A673 (cell line): ENCODE data around the gene TSSK6. TPM values are rescaled to one million over a fixed set of nuclear protein-coding genes. Genes with fewer than 3 reads are reported as not detected.

Experiments
- Bru-seq: library from RNA; stranded (reverse); fragments of 400-500 nt; gene quantifications from one replicate; lab custom pipeline; 2021; lab: Mats Ljungman, UMichigan
- BruChase-seq, 2 experiments: library from RNA; stranded (reverse); fragments of 400-500 nt; gene quantifications; one replicate each; lab custom pipeline; 2021; lab: Mats Ljungman, UMichigan
- BruUV-seq: library from RNA; stranded (reverse); fragments of 400-500 nt; replicated peaks from 2 replicates; lab custom pipeline; 2021; lab: Mats Ljungman, UMichigan
- CTCF ChIA-PET: fragments of 300-600 bp; sonication (Branson Sonifier 250); formaldehyde crosslinking; loops from one replicate; lab custom pipeline; 2022; ENCODE audit warnings: antibody characterized with exemption; lab: Charles Lee
- POLR2A ChIA-PET: fragments of 300-600 bp; sonication (Branson Sonifier 250); formaldehyde crosslinking; loops from one replicate; lab custom pipeline; 2022; ENCODE audit warnings: antibody characterized with exemption; ENCODE audit not compliant: low non-redundant PET; lab: Charles Lee
- DNase-seq: peaks from one replicate; pipeline ENCODE4 v3.0.0-alpha.2; 2015; ENCODE audit warnings: low spot score
- H3K27ac ChIP-seq: fragments of 200-600 bp; sonication (generic); 2 replicates; pipeline ENCODE4 v1.5.1; 2016; ENCODE audit warnings: mixed run types, low read depth, mild to moderate bottlenecking, mixed read lengths, antibody characterized with exemption, low read length; ENCODE audit not compliant: poor library complexity, severe bottlenecking
- H3K27me3 ChIP-seq: fragments of 200-600 bp; sonication (generic); replicated peaks from 2 replicates; pipeline ENCODE4 v1.6.1; 2017; ENCODE audit warnings: mixed run types, low read depth, mild to moderate bottlenecking, mixed read lengths, antibody characterized with exemption, low read length; ENCODE audit not compliant: insufficient read depth, poor library complexity
- H3K36me3 ChIP-seq: fragments of 200-600 bp; sonication (generic); 2 replicates; pipeline ENCODE4 v1.6.1; 2016; ENCODE audit warnings: mixed run types, mild to moderate bottlenecking, mixed read lengths, antibody characterized with exemption, low read length; ENCODE audit not compliant: insufficient read depth, poor library complexity, severe bottlenecking
- H3K4me1 ChIP-seq: fragments of 200-600 bp; sonication (generic); 2 replicates; pipeline ENCODE4 v1.6.1; 2017; ENCODE audit warnings: mixed run types, mild to moderate bottlenecking, mixed read lengths, antibody characterized with exemption, low read length; ENCODE audit not compliant: insufficient read depth, poor library complexity, severe bottlenecking
- H3K4me3 ChIP-seq: fragments of 200-600 bp; sonication (generic); 2 replicates; pipeline ENCODE4 v1.5.1; 2016; ENCODE audit warnings: low read depth, mixed run types, mild to moderate bottlenecking, mixed read lengths, low read length; ENCODE audit not compliant: poor library complexity, severe bottlenecking
- H3K9me3 ChIP-seq: fragments of 200-600 bp; sonication (generic); 2 replicates; pipeline ENCODE4 v1.6.1; 2016; ENCODE audit warnings: mixed run types, low read depth, mild to moderate bottlenecking, mixed read lengths, antibody characterized with exemption, low read length; ENCODE audit not compliant: poor library complexity, severe bottlenecking
- CTCF ChIP-seq: fragments of 300-800, 200-600 bp; sonication (generic); conservative IDR thresholded peaks from 2 replicates; pipeline ENCODE4 v1.5.1; 2017; ENCODE audit warnings: low read depth, mild to moderate bottlenecking, antibody characterized with exemption, low read length, moderate library complexity, mixed read lengths
- EZH2 ChIP-seq: fragments of 200-600 bp; sonication (generic); IDR thresholded peaks from 2 replicates; pipeline ENCODE4 v1.6.1; 2017; ENCODE audit warnings: borderline replicate concordance, low read depth, mild to moderate bottlenecking, mixed read lengths, antibody characterized with exemption, low read length; ENCODE audit not compliant: poor library complexity, severe bottlenecking
- intact Hi-C: fragments of 100-400 bp; cut with micrococcal nuclease; formaldehyde crosslinking; loops from one replicate; pipeline ENCODE4 v1.10.0; 2022; ENCODE audit not compliant: unreplicated experiment
- long read RNA-seq: library from polyadenylated mRNA; stranded (forward); transcript quantifications from one replicate; pipeline ENCODE4 v2.0.0, GENCODE V29; 2022
- total RNA-seq: library from RNA; stranded (reverse); gene quantifications from 2 replicates; pipeline ENCODE4 v1.2.3, GENCODE V29; 2021

Gene TSSK6
- 2.5 TPM in 2 replicates for total RNA-seq
- Bru-seq, nascent RNA = percentile 31 among the genes with signal in this experiment
- BruChase-seq, experiment 1, labeled RNA remaining after a 2-hour chase = percentile 36 among the genes with signal in this experiment
- percentile 41 among the genes with signal in this experiment for BruChase-seq, experiment 2, labeled RNA remaining after a 6-hour chase
- long read RNA-seq, partial matches to known transcripts = 0 of 2 reads
- long read RNA-seq, other reads (novel, unspliced or antisense) = 0 of 2 reads

GRCh38 chr19:19514881-19515641 is at the start of gene TSSK6:
Gene TSSK6, minus strand, starts transcription at chr19:19515548. Its CDS starts 121 bp downstream, at chr19:19515427.
- H3K27me3 ChIP-seq = no peaks in the 10 kb centered on the region
- ChIA-PET CTCF (no interaction called here), POLR2A (no interaction called here)
- peaks cover 15% of the 10 kb centered on the region for H3K36me3 ChIP-seq
- H3K9me3 ChIP-seq = no peaks in the 10 kb centered on the region
- DNase-seq = no peak
- no peak for TF ChIP-seq EZH2
- TF ChIP-seq CTCF = no peak
- H3K4me1 ChIP-seq = peaks cover 5% of the 10 kb centered on the region
- peak within 1 kb of the TSS; percentile 76 for H3K4me3 ChIP-seq
- peak within 1 kb of the TSS; percentile 89 for H3K27ac ChIP-seq
- intact Hi-C loops = no loop called here
- no TSS peak for BruUV-seq

DNA sequence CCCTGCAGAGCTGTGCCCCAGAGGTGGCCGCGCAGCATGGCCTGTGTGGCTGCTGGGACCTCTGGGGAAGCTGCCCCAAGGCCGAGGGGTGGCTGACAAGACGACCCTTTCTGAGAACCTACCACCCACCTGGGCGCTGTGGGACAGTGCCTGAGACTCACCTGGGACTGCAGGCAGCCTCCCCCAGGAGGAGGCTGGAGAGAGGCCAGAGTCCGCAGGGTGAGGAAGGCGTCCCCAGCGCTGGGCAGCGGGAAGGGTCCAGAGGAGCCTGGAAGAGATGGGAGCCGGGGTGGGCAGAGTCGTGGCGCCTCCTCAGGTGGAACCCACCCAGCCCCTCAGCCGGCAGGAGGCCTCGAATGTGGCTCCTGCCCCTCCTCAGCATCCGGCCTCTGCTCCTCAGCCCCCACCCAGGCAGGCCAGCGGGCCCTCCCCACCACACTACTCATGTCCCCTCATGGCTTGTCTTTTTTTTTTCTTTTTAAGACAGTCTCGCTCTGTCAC is 48.0 kb upstream of the TSSK6 start:
- intact Hi-C loops = no loop called here
- DNase-seq = no peak
- CTCF ChIA-PET = no interaction called here
- POLR2A ChIA-PET = no interaction called here
- Histone ChIP-seq H3K36me3 (no peaks in the 10 kb centered on the region), H3K27ac (no peak overlapping the region), H3K4me1 (no peaks in the 10 kb centered on the region), H3K4me3 (no peak overlapping the region), H3K27me3 (no peaks in the 10 kb centered on the region), H3K9me3 (no peaks in the 10 kb centered on the region)
- BruUV-seq = no TSS peak
- TF ChIP-seq EZH2 (no peak), CTCF (no peak)

DNA sequence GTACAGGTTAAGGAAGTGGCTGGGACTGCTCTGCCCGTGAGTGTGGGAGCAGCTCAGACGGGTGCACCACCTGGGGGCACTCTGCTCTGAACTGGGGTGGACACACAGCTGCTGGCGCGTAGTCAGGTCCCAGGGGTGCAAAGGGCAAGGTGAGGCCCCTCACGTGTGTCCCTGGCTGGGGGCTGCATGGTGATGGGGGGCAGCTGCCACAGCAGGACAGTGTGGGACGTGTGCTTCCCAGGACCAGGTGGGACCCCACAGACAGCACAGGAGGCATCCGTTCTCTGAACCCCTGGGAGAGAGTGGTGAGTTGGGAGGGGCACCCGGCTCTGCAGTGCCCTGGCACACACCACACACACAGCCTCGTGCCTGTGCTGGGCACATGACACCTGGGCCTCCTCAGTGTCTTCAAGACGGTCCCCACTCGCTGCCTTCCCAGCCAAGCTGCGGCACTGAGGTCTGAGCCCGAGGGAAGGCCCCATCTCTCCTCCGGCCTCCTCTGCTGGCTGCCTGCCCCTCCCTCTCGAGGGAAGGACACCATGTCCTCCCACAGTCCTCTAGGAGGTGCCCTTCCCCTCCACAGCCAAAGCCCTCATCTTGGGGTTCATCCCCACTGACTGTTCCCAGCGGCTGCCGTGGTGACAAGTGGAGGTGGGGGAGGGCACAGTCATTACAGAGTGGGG is 47.5 kb upstream of the TSSK6 start:
- no peaks in the 10 kb centered on the region for H3K27me3 ChIP-seq
- no peak overlapping the region for H3K27ac ChIP-seq
- ChIA-PET CTCF (no interaction called here), POLR2A (no interaction called here)
- no peak for TF ChIP-seq EZH2
- TF ChIP-seq CTCF = peak; percentile 23; the same call in 1 of the 2 replicates
- H3K4me3 ChIP-seq = no peak overlapping the region
- no peaks in the 10 kb centered on the region for H3K36me3 ChIP-seq
- BruUV-seq = no TSS peak
- H3K4me1 ChIP-seq = no peaks in the 10 kb centered on the region
- no peak for DNase-seq
- no peaks in the 10 kb centered on the region for H3K9me3 ChIP-seq
- intact Hi-C loops = no loop called here
